ENCODE results near the gene TMEM154.

DNA sequence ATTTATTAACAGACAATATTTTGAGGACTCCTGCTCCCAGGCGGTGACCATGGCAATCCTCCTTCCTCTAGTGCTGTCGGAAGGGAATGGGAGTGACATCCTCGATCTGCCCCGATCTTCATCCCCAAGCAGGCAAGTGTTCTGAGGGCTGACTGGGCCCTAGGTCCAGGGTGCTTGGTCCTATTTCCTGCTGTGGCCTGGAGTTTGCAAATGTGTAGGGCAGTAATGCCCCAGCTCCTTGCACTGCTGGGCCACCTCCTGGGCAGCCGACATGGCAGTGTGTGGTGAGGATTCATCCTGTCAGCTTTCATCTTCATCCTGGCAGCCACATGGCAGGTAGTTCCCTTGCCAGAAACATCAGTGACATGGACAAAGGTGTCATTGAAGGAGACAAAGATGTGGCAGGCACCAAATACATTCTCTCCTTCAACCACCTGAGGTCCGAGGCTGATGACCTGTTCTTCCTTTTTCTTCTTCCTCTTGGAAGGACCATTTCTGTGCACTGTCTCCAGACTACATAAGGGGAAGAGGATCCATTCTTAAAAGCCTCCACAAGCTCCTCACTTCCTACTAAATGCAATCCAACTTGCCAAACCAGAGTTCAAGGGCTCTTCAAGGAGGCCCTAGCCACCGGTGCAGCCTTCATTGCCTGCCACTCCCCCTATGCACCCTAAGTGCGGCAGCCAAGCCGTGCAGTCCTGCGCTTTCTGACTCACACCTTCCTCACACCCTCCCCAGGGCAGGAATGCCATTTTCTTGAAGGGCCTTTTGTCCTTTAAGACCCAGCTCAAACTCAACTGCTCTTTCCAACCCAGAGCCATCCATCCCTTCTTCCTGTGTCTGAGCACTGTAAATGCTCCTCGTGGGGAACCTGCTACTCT lies 65.7 kb downstream of the TMEM154 start:
- TF ChIP-seq, protein P1, sequence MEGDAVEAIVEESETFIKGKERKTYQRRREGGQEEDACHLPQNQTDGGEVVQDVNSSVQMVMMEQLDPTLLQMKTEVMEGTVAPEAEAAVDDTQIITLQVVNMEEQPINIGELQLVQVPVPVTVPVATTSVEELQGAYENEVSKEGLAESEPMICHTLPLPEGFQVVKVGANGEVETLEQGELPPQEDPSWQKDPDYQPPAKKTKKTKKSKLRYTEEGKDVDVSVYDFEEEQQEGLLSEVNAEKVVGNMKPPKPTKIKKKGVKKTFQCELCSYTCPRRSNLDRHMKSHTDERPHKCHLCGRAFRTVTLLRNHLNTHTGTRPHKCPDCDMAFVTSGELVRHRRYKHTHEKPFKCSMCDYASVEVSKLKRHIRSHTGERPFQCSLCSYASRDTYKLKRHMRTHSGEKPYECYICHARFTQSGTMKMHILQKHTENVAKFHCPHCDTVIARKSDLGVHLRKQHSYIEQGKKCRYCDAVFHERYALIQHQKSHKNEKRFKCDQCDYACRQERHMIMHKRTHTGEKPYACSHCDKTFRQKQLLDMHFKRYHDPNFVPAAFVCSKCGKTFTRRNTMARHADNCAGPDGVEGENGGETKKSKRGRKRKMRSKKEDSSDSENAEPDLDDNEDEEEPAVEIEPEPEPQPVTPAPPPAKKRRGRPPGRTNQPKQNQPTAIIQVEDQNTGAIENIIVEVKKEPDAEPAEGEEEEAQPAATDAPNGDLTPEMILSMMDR (conservative IDR thresholded peaks at IDR 0.05), result no peak
- TF ChIP-seq EZH2 (IDR thresholded peaks at IDR 0.05; ENCODE audit: low read depth), result no peak
